ENCODE results near the gene ZNF236. TPM values are rescaled to one million over a fixed set of nuclear protein-coding genes. Genes with fewer than 3 reads are reported as not detected.
A peak's percentile ranks its signal among the peaks of the same experiment; 100 is the strongest.

Gene ZNF236
- total and polyA plus RNA-seq, 5 donors from 2014 or later, result 5.5 to 26.1 (median 8.1) TPM

- Mint-ChIP-seq H3K4me3 (no peak overlapping the region), H3K9me3 (peaks cover 0 to 2% (median 0%) of the 10 kb centered on the region in 7 donors), H3K4me1 (peaks cover 0 to 6% (median 5%) of the 10 kb centered on the region in 4 donors), H3K27me3 (peaks cover 10% of the 10 kb centered on the region), H3K27ac (no peak overlapping the region), H3K36me3 (no peaks in the 10 kb centered on the region)
- ATAC-seq (ENCODE audit: low read depth in 2 of 2) (no peak), DNase-seq (no peak)
- Histone ChIP-seq H3K27me3 (ENCODE audit: control insufficient read depth, insufficient read depth, low read length) (no peaks in the 10 kb centered on the region), H3K4me3 (ENCODE audit: low read depth, low read length) (no peak overlapping the region), H3K27ac (ENCODE audit: insufficient read depth, low read length, poor library complexity, severe bottlenecking) (no peak overlapping the region), H3K4me1 (ENCODE audit: control insufficient read depth, insufficient read depth, low read length, poor library complexity, severe bottlenecking) (no peaks in the 10 kb centered on the region), H3K36me3 (ENCODE audit: control insufficient read depth, insufficient read depth, low read length) (no peaks in the 10 kb centered on the region), H3K9me3 (ENCODE audit: control insufficient read depth in 2 of 2, low read length in 2 of 2) (no peaks in the 10 kb centered on the region)
Measured at GRCh38 chr18:76994086-76994654, 171.8 kb downstream of the ZNF236 start.

GRCh38 chr18:76995896-76996295 is 173.5 kb downstream of the ZNF236 start:
- Histone ChIP-seq H3K27ac (ENCODE audit: insufficient read depth, low read length, poor library complexity, severe bottlenecking) (no peak overlapping the region), H3K36me3 (ENCODE audit: control insufficient read depth, insufficient read depth, low read length) (no peaks in the 10 kb centered on the region), H3K4me3 (ENCODE audit: low read depth, low read length) (no peak overlapping the region), H3K27me3 (ENCODE audit: control insufficient read depth, insufficient read depth, low read length) (no peaks in the 10 kb centered on the region), H3K4me1 (ENCODE audit: control insufficient read depth, insufficient read depth, low read length, poor library complexity, severe bottlenecking) (no peaks in the 10 kb centered on the region), H3K9me3 (ENCODE audit: control insufficient read depth in 2 of 2, low read length in 2 of 2) (no peaks in the 10 kb centered on the region)
- Mint-ChIP-seq H3K27me3 (peaks cover 10% of the 10 kb centered on the region), H3K27ac (no peak overlapping the region), H3K36me3 (no peaks in the 10 kb centered on the region), H3K9me3 (peaks cover 0 to 2% (median 0%) of the 10 kb centered on the region in 7 donors), H3K4me1 (peaks cover 8 to 14% (median 11%) of the 10 kb centered on the region in 4 donors), H3K4me3 (no peak overlapping the region)
- ATAC-seq (ENCODE audit: low read depth in 2 of 2), result no peak
- no peak for DNase-seq

- Histone ChIP-seq H3K9me3 (ENCODE audit: control insufficient read depth in 2 of 2, low read length in 2 of 2) (no peaks in the 10 kb centered on the region), H3K4me3 (ENCODE audit: low read depth, low read length) (no peak overlapping the region), H3K27ac (ENCODE audit: insufficient read depth, low read length, poor library complexity, severe bottlenecking) (no peak overlapping the region), H3K4me1 (ENCODE audit: control insufficient read depth, insufficient read depth, low read length, poor library complexity, severe bottlenecking) (no peaks in the 10 kb centered on the region), H3K27me3 (ENCODE audit: control insufficient read depth, insufficient read depth, low read length) (no peaks in the 10 kb centered on the region), H3K36me3 (ENCODE audit: control insufficient read depth, insufficient read depth, low read length) (no peaks in the 10 kb centered on the region)
- H3K36me3 Mint-ChIP-seq, result no peaks in the 10 kb centered on the region
- H3K27ac Mint-ChIP-seq, result no peak overlapping the region
- no peak for ATAC-seq (ENCODE audit: low read depth in 2 of 2)
- no peak for DNase-seq
- H3K27me3 Mint-ChIP-seq, result peaks cover 10% of the 10 kb centered on the region
- peaks cover 8 to 14% (median 11%) of the 10 kb centered on the region in 4 donors for H3K4me1 Mint-ChIP-seq
- H3K9me3 Mint-ChIP-seq, result no peaks in the 10 kb centered on the region
- H3K4me3 Mint-ChIP-seq, result no peak overlapping the region
Measured at GRCh38 chr18:76996429-76996828, 174.1 kb downstream of the ZNF236 start.

- Histone ChIP-seq H3K4me1 (ENCODE audit: control insufficient read depth, insufficient read depth, low read length, poor library complexity, severe bottlenecking) (no peaks in the 10 kb centered on the region), H3K9me3 (ENCODE audit: control insufficient read depth in 2 of 2, low read length in 2 of 2) (no peaks in the 10 kb centered on the region), H3K27me3 (ENCODE audit: control insufficient read depth, insufficient read depth, low read length) (no peaks in the 10 kb centered on the region), H3K4me3 (ENCODE audit: low read depth, low read length) (no peak overlapping the region), H3K27ac (ENCODE audit: insufficient read depth, low read length, poor library complexity, severe bottlenecking) (no peak overlapping the region), H3K36me3 (ENCODE audit: control insufficient read depth, insufficient read depth, low read length) (no peaks in the 10 kb centered on the region)
- Mint-ChIP-seq H3K4me3 (peak overlapping the region in 2 of 4 donors; percentile 29 to 59), H3K27me3 (peaks cover 10% of the 10 kb centered on the region), H3K9me3 (no peaks in the 10 kb centered on the region), H3K27ac (peak overlapping the region in 2 of 3 donors; percentile 48 to 74), H3K4me1 (peaks cover 10 to 14% (median 12%) of the 10 kb centered on the region in 4 donors), H3K36me3 (no peaks in the 10 kb centered on the region)
- no peak for ATAC-seq (ENCODE audit: low read depth in 2 of 2)
- DNase-seq, result no peak
Measured at GRCh38 chr18:76997951-76998808, 175.8 kb downstream of the ZNF236 start.

- peak overlapping the region in 1 of 3 donors; percentile 48 for H3K27ac Mint-ChIP-seq
- no peaks in the 10 kb centered on the region for H3K27me3 ChIP-seq (ENCODE audit: control insufficient read depth, insufficient read depth, low read length)
- H3K9me3 ChIP-seq (ENCODE audit: control insufficient read depth in 2 of 2, low read length in 2 of 2), result no peaks in the 10 kb centered on the region
- no peaks in the 10 kb centered on the region for H3K4me1 ChIP-seq (ENCODE audit: control insufficient read depth, insufficient read depth, low read length, poor library complexity, severe bottlenecking)
- H3K36me3 ChIP-seq (ENCODE audit: control insufficient read depth, insufficient read depth, low read length), result no peaks in the 10 kb centered on the region
- H3K4me3 ChIP-seq (ENCODE audit: low read depth, low read length), result no peak overlapping the region
- H3K4me3 Mint-ChIP-seq, result no peak overlapping the region
- no peaks in the 10 kb centered on the region for H3K9me3 Mint-ChIP-seq
- H3K27ac ChIP-seq (ENCODE audit: insufficient read depth, low read length, poor library complexity, severe bottlenecking), result no peak overlapping the region
- DNase-seq (no peak), ATAC-seq (ENCODE audit: low read depth in 2 of 2) (no peak)
- peaks cover 5% of the 10 kb centered on the region for H3K27me3 Mint-ChIP-seq
- peaks cover 10 to 14% (median 14%) of the 10 kb centered on the region in 4 donors for H3K4me1 Mint-ChIP-seq
- no peaks in the 10 kb centered on the region for H3K36me3 Mint-ChIP-seq
Measured at GRCh38 chr18:76999077-76999476, 176.7 kb downstream of the ZNF236 start.

GRCh38 chr18:77000527-77000926 is 178.2 kb downstream of the ZNF236 start:
- Mint-ChIP-seq H3K9me3 (no peaks in the 10 kb centered on the region), H3K27ac (peak overlapping the region in 1 of 3 donors; percentile 75), H3K27me3 (no peaks in the 10 kb centered on the region), H3K36me3 (no peaks in the 10 kb centered on the region), H3K4me1 (peaks cover 8 to 27% (median 11%) of the 10 kb centered on the region in 4 donors), H3K4me3 (peak overlapping the region in 2 of 4 donors; percentile 22 to 51)
- Histone ChIP-seq H3K4me1 (ENCODE audit: control insufficient read depth, insufficient read depth, low read length, poor library complexity, severe bottlenecking) (peaks cover 9% of the 10 kb centered on the region), H3K9me3 (ENCODE audit: control insufficient read depth in 2 of 2, low read length in 2 of 2) (no peaks in the 10 kb centered on the region), H3K36me3 (ENCODE audit: control insufficient read depth, insufficient read depth, low read length) (no peaks in the 10 kb centered on the region), H3K4me3 (ENCODE audit: low read depth, low read length) (peak overlapping the region; percentile 33), H3K27me3 (ENCODE audit: control insufficient read depth, insufficient read depth, low read length) (no peaks in the 10 kb centered on the region), H3K27ac (ENCODE audit: insufficient read depth, low read length, poor library complexity, severe bottlenecking) (no peak overlapping the region)
- ATAC-seq (ENCODE audit: low read depth in 2 of 2) (peak in 1 of 2 donors; percentile 30), DNase-seq (peak; percentile 24 to 52 (median 35))

- no peaks in the 10 kb centered on the region for H3K9me3 ChIP-seq (ENCODE audit: control insufficient read depth in 2 of 2, low read length in 2 of 2)
- Mint-ChIP-seq H3K27me3 (no peaks in the 10 kb centered on the region), H3K4me3 (no peak overlapping the region), H3K27ac (no peak overlapping the region), H3K4me1 (peaks cover 8 to 32% (median 10%) of the 10 kb centered on the region in 4 donors), H3K9me3 (no peaks in the 10 kb centered on the region), H3K36me3 (no peaks in the 10 kb centered on the region)
- H3K4me1 ChIP-seq (ENCODE audit: control insufficient read depth, insufficient read depth, low read length, poor library complexity, severe bottlenecking), result peaks cover 11% of the 10 kb centered on the region
- H3K4me3 ChIP-seq (ENCODE audit: low read depth, low read length), result no peak overlapping the region
- no peak overlapping the region for H3K27ac ChIP-seq (ENCODE audit: insufficient read depth, low read length, poor library complexity, severe bottlenecking)
- no peaks in the 10 kb centered on the region for H3K27me3 ChIP-seq (ENCODE audit: control insufficient read depth, insufficient read depth, low read length)
- DNase-seq (no peak), ATAC-seq (ENCODE audit: low read depth in 2 of 2) (no peak)
- no peaks in the 10 kb centered on the region for H3K36me3 ChIP-seq (ENCODE audit: control insufficient read depth, insufficient read depth, low read length)
Measured at GRCh38 chr18:77001041-77001440, 178.7 kb downstream of the ZNF236 start.

Measured in CD4-positive, CD25-positive, alpha-beta regulatory T cell (primary cell).